Measurements from ENCODE around the gene DYNC2LI1.

DNA sequence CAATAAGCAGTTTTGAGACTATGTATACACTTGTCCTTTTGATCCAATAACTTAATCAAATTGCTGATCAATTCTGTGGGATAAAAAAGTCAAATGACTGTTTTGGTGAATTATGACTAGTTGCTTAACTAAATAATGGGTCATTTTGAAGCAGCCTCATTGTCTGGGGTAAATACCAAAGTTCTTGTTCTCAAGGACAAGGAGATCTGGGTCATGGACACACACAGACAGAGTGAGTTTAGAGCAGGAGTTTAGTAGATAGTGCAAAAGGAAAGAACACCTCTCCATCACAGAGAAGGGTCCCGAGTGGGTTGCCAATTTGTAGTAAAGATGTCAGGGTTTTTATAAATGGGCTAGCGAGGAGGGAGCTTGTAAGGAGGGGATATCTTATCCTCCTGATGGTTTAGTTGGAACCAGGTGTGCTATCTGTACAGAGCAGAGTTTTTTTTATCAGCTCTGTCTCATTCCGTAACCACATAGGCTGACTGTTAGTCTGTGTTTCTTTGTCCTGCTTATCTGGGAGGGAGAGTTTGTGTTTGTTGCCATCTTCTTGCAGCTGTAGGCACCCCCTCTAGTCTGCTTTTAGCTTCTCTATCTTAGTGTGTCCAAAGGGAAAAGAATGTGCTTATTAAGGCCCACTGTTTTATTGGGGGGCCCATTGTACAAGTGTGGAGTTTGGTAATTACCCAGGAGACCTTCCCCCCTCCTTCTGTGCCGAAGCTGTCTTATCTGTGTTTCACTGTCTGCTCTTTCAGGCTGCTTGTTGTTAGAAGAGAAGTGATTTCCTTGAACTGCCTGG is 48.9 kb upstream of the DYNC2LI1 start:
- no peak for TF ChIP-seq POLR2AphosphoS5 (IDR thresholded peaks at IDR 0.05; ENCODE audit: low read depth, low read length)
- TF ChIP-seq, protein P1, sequence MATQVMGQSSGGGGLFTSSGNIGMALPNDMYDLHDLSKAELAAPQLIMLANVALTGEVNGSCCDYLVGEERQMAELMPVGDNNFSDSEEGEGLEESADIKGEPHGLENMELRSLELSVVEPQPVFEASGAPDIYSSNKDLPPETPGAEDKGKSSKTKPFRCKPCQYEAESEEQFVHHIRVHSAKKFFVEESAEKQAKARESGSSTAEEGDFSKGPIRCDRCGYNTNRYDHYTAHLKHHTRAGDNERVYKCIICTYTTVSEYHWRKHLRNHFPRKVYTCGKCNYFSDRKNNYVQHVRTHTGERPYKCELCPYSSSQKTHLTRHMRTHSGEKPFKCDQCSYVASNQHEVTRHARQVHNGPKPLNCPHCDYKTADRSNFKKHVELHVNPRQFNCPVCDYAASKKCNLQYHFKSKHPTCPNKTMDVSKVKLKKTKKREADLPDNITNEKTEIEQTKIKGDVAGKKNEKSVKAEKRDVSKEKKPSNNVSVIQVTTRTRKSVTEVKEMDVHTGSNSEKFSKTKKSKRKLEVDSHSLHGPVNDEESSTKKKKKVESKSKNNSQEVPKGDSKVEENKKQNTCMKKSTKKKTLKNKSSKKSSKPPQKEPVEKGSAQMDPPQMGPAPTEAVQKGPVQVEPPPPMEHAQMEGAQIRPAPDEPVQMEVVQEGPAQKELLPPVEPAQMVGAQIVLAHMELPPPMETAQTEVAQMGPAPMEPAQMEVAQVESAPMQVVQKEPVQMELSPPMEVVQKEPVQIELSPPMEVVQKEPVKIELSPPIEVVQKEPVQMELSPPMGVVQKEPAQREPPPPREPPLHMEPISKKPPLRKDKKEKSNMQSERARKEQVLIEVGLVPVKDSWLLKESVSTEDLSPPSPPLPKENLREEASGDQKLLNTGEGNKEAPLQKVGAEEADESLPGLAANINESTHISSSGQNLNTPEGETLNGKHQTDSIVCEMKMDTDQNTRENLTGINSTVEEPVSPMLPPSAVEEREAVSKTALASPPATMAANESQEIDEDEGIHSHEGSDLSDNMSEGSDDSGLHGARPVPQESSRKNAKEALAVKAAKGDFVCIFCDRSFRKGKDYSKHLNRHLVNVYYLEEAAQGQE (IDR thresholded peaks at IDR 0.05; ENCODE audit: insufficient read depth in 1 of 2, low read depth in 2 of 2, low read length in 2 of 2) = no peak
- TF ChIP-seq SIN3A (IDR thresholded peaks at IDR 0.05; ENCODE audit: borderline replicate concordance, insufficient read depth, low read length) = no peak
- no peak for TF ChIP-seq TAF1 (IDR thresholded peaks at IDR 0.05; ENCODE audit: borderline replicate concordance, insufficient read depth, low read length)
- TF ChIP-seq FOXP2 (optimal IDR thresholded peaks at IDR 0.05; ENCODE audit: borderline replicate concordance, extremely low read depth, extremely low read length, insufficient read depth) = no peak

All from PFSK-1 (cell line).